DND-41 (cell line): ENCODE measurements around the gene BRK1.
"Not testable (repeated sequence)": the region's sequence is repeated elsewhere in the genome, so short reads cannot be mapped to it uniquely, and the experiment has no call there.

Source experiments
- ATAC-seq: fragments of 200-7000 bp; cut with Tn5 transposase; 3 replicates; pipeline ENCODE4 v1.9.1; 2021; ENCODE audit warnings: low read depth; ENCODE audit not compliant: insufficient read depth
- DNase-seq: peaks from one replicate; pipeline ENCODE4 v3.0.0-alpha.2; 2020
- H2AFZ ChIP-seq: 2 replicates; pipeline ENCODE4 v1.6.0; 2012; ENCODE audit warnings: low read depth, low read length
- H3K27ac ChIP-seq: 2 replicates; pipeline ENCODE4 v1.5.1; 2012; ENCODE audit warnings: low read length, inconsistent platforms
- H3K27me3 ChIP-seq: fragments of 200-600 bp; sonication (generic); 2 replicates; pipeline ENCODE4 v1.6.0; 2012; ENCODE audit warnings: low read length, mild to moderate bottlenecking, inconsistent platforms; ENCODE audit not compliant: insufficient read depth, poor library complexity
- H3K36me3 ChIP-seq: 2 replicates; pipeline ENCODE4 v1.5.1; 2012; ENCODE audit warnings: low read length, inconsistent platforms; ENCODE audit not compliant: insufficient read depth
- H3K4me1 ChIP-seq: 2 replicates; pipeline ENCODE4 v1.5.1; 2012; ENCODE audit warnings: mild to moderate bottlenecking, low read length; ENCODE audit not compliant: insufficient read depth
- H3K4me2 ChIP-seq: 2 replicates; pipeline ENCODE4 v1.6.0; 2012; ENCODE audit warnings: mild to moderate bottlenecking, moderate library complexity, low read length, inconsistent platforms; ENCODE audit not compliant: insufficient read depth
- H3K4me3 ChIP-seq, 2 experiments: fragments of 200-600 bp in 1 of 2; shearing (Covaris generic) in 1 of 2; 2 replicates each; pipeline ENCODE4 v1.5.1; 2012 to 2016; ENCODE audit warnings: inconsistent platforms in 2 of 2, low read length in 2 of 2, mild to moderate bottlenecking in 2 of 2, low read depth in 1 of 2, moderate library complexity in 1 of 2
- H3K79me2 ChIP-seq: 2 replicates; pipeline ENCODE4 v1.6.0; 2012; ENCODE audit warnings: low read length, inconsistent platforms; ENCODE audit not compliant: insufficient read depth
- H3K9ac ChIP-seq: 2 replicates; pipeline ENCODE4 v1.6.0; 2012; ENCODE audit warnings: low read depth, mild to moderate bottlenecking, inconsistent platforms, low read length, moderate library complexity
- H3K9me3 ChIP-seq: 2 replicates; pipeline ENCODE4 v1.5.1; 2012; ENCODE audit warnings: low read length, moderate library complexity, mild to moderate bottlenecking, inconsistent platforms; ENCODE audit not compliant: insufficient read depth, severe bottlenecking
- H4K20me1 ChIP-seq: 2 replicates; pipeline ENCODE4 v1.6.0; 2012; ENCODE audit warnings: low read length; ENCODE audit not compliant: insufficient read depth
- CTCF ChIP-seq: IDR thresholded peaks from 2 replicates; pipeline ENCODE4 v1.5.1; 2012; ENCODE audit warnings: borderline replicate concordance, low read length, moderate library complexity, mild to moderate bottlenecking; ENCODE audit not compliant: poor library complexity, severe bottlenecking; ENCODE audit errors: extremely low read depth
- EZH2 ChIP-seq: IDR thresholded peaks from 3 replicates; pipeline ENCODE4 v1.6.1; 2012; ENCODE audit warnings: borderline replicate concordance, low read depth, mild to moderate bottlenecking, moderate library complexity, low read length, inconsistent platforms; ENCODE audit not compliant: severe bottlenecking

The BRK1 gene

GRCh38 chr3:10085738-10086137 lies 29.7 kb upstream of the BRK1 start:
- no peak for ATAC-seq

GRCh38 chr3:10088256-10088655 lies 27.2 kb upstream of the BRK1 start:
- Histone ChIP-seq H3K4me2 (no peak overlapping the region), H3K27me3 (no peaks in the 10 kb centered on the region), H2AFZ (no peak overlapping the region), H3K9me3 (no peaks in the 10 kb centered on the region), H3K9ac (no peak overlapping the region), H3K27ac (no peak overlapping the region), H4K20me1 (no peaks in the 10 kb centered on the region), H3K4me3 (no peak overlapping the region), H3K79me2 (no peaks in the 10 kb centered on the region), H3K36me3 (peaks cover 83% of the 10 kb centered on the region), H3K4me1 (no peaks in the 10 kb centered on the region)
- DNase-seq (no peak), ATAC-seq (no peak)
- no peak for TF ChIP-seq CTCF
- TF ChIP-seq EZH2: no peak

More at GRCh38 chr3:10085738-10086137, 29.7 kb upstream of the BRK1 start:
- H2AFZ ChIP-seq: no peak overlapping the region
- no peaks in the 10 kb centered on the region for H3K4me1 ChIP-seq
- no peaks in the 10 kb centered on the region for H3K79me2 ChIP-seq
- no peak overlapping the region for H3K9ac ChIP-seq
- H4K20me1 ChIP-seq: no peaks in the 10 kb centered on the region
- H3K27me3 ChIP-seq: no peaks in the 10 kb centered on the region
- TF ChIP-seq EZH2: no peak
- H3K4me2 ChIP-seq: no peak overlapping the region
- no peak overlapping the region for H3K27ac ChIP-seq
- peaks cover 87% of the 10 kb centered on the region for H3K36me3 ChIP-seq
- no peak for DNase-seq
- no peaks in the 10 kb centered on the region for H3K9me3 ChIP-seq
- H3K4me3 ChIP-seq: no peak overlapping the region

GRCh38 chr3:10090179-10090578 lies 25.3 kb upstream of the BRK1 start:
- Histone ChIP-seq H3K9ac (no peak overlapping the region), H2AFZ (no peak overlapping the region), H3K36me3 (peaks cover 89% of the 10 kb centered on the region), H4K20me1 (no peaks in the 10 kb centered on the region), H3K27me3 (no peaks in the 10 kb centered on the region), H3K4me3 (no peak overlapping the region), H3K4me1 (no peaks in the 10 kb centered on the region), H3K79me2 (no peaks in the 10 kb centered on the region), H3K27ac (no peak overlapping the region), H3K9me3 (no peaks in the 10 kb centered on the region), H3K4me2 (no peak overlapping the region)
- ATAC-seq (no peak), DNase-seq (no peak)
- TF ChIP-seq EZH2 (no peak), CTCF (no peak)

- DNase-seq, ATAC-seq, H3K27me3 ChIP-seq, H3K9me3 ChIP-seq, H3K79me2 ChIP-seq, H3K4me2 ChIP-seq, H3K4me1 ChIP-seq, H3K27ac ChIP-seq, H3K4me3 ChIP-seq, H2AFZ ChIP-seq, H3K9ac ChIP-seq, H4K20me1 ChIP-seq: not testable (repeated sequence)
- peaks cover 89% of the 10 kb centered on the region for H3K36me3 ChIP-seq
These were observed 24.7 kb upstream of the BRK1 start for GRCh38 chr3:10090774-10091173.

GRCh38 chr3:10091387-10091786 lies 24.1 kb upstream of the BRK1 start:
- H3K36me3 ChIP-seq: peaks cover 87% of the 10 kb centered on the region

More at GRCh38 chr3:10091387-10091786, 24.1 kb upstream of the BRK1 start:
- not testable (repeated sequence) for H3K27me3 ChIP-seq, H2AFZ ChIP-seq, H3K4me2 ChIP-seq, H3K9me3 ChIP-seq, H3K4me3 ChIP-seq, DNase-seq, H3K79me2 ChIP-seq, H3K9ac ChIP-seq, H3K4me1 ChIP-seq, H4K20me1 ChIP-seq, ATAC-seq, H3K27ac ChIP-seq
